HG02870 (cell line): ENCODE measurements around the gene WFDC1.

Source experiments
- ATAC-seq: cut with Tn5 transposase; IDR thresholded peaks from one replicate; pipeline ENCODE4 v1.9.1; 2021; ENCODE audit warnings: mild to moderate bottlenecking, moderate library complexity; ENCODE audit not compliant: unreplicated experiment

Gene WFDC1

DNA sequence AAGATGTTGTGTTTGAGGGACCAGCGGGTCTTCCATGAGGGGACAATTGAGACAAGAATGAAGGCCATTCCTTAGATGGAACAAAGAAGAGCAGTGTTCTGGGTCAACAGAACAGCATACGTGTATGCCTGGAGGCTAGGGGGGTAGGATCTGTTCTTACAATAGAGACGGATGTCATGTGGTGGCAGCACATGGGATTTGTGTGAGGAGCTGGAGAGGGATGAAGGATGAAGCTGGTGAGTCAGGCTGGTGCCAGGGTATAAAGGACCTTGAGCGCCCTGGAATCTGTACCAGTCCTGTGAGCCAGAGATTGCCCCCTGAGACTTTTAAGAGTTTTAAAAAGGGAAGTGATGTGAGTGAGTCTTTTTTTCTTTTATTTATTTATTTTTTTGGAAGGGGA, 22.8 kb upstream of the WFDC1 start:
- ATAC-seq: no peak

DNA sequence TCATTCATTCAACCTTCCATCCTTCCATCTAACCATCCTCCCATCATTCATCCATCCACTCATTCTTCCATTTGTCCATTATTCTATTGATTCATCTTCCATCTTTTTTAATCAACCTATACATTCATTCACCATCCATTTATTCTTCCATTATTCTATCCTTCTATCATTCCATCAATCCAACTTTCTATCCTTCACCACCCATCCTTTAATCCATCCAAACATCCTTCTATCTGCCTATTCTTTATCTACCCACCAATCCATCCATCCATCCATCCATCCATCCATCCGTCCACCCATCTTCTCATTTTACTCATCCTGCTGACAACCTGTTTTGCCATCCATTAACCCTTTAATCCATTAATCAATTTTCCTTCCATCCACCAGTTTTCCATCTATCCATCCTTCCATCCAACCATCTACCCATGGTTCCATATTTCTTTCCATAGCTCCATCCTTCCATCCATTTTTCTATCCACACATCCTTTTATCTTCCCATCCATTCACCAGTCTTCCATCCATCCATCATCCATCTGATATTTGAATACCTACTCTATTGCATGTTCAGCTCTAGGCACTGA, 21.8 kb upstream of the WFDC1 start:
- ATAC-seq: no peak

DNA sequence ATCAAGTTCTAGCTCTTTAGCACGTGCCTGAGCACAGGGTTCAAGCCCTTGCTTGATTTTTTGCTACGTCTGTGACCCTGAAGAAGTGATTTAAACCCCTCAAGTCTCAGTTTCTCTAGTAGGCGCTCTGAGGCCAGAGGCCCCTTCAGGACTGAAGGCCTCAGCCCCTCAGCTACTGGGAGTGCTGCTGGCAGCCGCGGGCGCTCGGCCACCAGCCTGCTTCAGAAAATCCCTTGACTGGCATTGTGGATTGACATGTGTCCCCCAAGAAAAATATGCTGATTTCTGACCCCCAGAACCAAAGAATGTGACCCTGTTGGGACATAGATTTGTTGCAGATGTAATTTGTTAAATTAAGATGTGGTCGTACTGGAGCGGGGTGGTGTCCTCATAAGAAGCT, 20.2 kb upstream of the WFDC1 start:
- no peak for ATAC-seq

DNA sequence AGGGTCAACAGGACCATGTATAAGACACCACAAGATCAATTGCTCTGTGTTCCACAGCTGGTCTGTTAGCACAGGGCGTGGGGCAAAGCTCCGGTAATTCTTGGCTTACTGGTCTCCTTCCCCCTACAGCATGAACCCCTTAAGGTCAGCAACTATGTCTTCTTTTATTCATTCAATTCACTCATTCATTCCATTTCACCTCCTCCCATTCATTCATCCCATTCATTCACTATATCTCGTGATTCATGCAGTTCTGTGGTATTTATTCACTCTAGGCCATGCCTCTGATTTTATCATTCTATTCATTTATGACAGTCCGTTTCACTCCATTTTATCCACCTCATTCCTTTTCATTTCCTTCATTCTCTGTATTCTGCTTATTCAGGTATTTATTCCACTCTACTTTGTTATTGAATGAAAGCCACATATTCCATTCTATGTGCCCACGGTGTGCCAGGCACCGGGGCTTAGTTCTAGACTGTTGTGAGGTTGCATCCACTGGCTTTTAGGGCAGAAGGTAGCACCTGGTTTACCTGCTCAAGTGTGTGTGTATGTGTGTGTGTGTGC, 19.0 kb upstream of the WFDC1 start:
- no peak for ATAC-seq

DNA sequence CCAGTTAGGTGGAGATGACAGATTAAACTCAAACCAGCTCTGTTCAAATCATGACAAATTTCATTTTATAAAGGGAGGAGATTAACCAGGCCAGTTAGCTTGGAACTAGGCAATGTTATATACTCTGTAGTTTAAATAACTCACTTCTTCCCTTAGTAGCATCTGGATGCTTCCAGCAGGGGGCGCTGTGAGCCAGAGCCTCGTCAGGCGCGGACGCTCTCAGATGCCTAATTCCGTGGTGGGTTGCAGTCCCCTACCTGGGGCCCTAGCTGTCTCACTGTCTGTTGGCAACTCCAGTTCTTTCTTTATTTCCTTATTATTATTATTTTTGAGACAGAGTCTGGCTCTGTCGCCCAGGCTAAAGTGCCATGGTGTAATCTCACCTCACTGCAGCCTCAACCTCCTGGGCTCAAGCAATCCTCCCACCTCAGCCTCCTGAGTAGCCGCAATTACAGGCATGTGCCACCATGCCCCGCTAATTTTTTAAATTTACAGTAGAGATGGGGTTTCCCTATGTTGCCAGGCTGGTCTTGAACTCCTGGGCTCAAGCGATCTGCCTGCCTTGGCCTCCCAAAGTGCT, 17.3 kb upstream of the WFDC1 start:
- no peak for ATAC-seq

DNA sequence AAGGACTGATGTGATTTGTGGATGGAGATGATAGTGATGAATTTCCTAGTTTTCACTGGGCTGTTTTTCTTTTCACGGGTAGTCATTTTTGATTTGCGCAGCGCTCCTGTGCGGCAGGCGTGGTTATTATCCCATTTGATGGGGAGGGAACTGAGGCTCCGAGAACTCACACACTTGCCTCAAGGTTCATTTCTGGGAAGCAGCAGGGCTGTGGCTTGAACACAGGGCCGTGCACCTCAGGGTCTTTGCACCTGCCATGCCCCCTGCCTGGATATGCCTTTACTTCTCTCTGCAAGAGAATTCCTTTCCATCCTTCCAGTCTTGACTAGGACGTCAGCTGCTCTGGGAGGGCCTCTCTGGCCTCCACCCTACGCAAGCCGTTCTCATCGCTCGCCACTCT, 16.3 kb upstream of the WFDC1 start:
- ATAC-seq: no peak

DNA sequence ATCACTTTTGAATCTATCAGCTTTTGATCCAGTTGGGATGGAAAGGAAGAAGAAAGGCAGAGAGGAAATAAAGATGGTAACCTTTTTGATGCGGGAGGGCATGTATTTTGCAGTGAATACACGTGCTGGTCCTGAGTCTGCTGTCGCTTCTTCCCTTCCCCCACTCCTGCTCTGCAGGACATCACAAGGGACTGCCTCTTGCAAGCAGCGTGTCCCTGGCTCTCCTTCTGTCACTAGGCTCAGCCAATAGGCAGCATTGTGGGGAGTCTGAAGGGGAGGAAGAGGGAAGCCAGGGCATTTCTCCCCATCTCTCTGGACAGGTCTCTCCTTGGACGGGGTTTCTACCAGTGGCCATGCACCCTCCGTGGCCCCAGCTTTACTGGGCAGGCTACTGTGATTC, 15.7 kb upstream of the WFDC1 start:
- no peak for ATAC-seq

DNA sequence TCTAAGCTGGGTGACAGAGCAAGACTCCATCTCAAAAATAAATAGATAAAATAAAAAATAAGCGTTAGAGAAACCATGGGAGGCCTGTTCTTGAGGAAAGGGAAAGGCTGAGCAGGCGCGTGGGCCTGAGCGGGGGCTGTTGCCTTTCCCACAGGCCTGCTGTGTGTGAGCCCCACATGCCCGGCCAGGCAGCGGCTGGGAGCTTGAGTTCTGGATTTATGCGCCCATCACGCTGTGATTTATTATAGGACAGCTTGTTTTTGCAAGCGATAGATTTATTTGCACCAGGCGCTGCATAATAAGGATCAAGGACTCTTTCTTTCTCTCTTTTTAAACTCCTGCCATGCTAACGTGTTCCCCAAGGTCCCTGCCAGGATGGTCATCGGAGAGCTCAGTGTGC, 14.8 kb upstream of the WFDC1 start:
- ATAC-seq: no peak

DNA sequence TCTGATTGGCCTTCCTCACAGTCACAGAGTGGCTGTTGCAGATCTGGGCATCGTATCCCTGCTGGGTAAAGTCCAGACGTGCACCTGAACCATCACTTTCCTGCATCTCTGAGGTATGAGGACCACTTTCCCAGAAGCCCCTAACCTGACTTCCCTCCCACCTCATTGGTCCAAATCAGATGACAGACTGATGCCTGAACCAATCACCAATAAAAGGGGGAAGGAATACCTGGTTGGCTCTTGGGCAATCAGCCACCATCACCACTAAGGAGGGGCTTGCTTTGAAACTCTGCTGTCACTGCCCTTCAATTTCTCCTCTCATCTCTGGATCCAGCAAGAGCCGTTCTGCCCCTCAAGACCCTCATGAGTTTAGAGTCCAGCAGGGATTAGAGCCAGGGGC, 13.6 kb upstream of the WFDC1 start:
- ATAC-seq: no peak

DNA sequence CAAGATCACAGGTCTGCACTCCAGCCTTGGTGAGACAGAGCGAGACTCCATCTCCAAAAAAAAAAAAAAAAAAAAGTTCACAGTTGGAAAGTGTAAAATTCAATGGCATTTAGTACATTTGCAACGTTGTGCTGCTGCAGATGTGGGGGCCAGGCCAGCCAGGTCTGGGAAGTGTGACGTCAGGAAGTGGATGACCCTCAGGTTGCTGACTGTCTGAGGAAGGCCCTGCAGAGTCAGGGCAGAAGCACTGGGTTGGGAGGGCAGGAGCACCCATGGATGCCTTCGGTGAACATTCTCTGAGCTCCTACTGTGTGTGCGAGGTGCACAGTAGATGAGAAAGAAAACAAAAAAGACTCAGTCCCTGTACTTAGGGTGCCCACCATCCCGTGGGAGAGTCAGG, 12.1 kb upstream of the WFDC1 start:
- no peak for ATAC-seq

DNA sequence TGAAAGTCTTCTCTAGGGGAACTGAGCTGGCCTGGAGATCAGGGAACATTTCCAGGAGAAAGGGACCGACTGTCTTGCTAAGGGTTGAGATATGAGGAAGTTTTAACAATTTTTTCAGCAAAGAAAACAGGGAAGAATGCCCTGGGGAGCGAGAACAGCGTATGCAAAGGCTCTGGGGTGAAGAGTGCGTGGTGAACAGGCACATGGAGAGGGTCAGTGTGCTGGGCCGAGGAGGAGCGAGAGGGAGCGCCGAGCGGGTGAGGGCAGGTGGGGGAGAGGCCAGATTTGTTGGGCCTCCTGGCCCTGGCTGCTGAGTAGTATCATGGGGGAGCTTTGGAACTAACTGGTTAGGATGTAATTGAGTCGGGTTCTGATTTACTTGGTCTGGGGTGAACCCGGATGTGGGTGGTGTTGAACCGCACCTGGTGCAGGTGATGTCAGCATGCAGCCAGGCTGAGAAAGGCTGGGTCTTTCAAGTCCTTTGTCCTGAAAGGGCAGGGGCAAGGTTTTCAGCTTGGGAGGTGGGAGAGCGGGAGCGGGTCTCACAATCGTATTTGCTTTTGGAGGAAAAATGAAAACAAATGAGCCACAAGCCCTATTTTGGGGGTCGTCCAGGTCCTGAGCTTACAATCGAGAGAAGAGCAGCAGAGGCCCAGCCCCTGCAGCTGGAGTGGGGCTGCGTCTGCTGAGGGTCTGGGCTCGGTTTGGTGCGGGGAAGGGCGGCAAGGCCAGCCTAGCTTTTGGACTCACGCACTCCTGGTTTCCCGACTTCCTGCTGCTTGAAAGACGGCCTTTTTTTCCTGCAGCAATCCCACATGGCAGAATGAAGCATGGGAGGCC, 11.1 kb upstream of the WFDC1 start:
- ATAC-seq: no peak

DNA sequence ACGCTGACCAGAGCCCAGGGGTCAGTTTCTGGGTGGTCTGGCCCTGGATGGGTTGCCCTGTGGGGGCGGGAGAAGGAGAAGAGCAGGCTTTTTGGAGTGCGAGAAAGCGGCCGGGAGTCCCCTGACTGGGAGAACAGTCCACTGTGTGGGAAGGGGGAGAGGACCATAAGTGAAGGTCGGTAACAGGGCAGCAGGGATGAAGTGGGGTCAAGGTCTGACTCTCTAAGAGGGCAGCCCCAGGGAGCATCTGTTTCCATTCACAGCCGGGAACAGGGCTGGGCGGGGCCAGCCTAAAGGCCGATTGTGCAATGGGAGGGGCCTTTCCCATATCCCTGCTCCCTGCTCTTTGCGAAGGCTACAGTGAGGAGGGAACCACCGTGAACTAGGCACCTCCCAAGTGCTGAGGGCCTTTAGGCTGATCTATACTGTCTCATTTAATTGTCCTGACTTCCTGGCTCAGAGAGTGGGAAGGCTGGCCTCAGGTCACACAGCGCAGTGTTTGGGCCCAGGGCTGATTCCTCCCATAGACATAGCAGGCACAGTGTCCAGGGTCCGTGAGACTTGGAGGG, 10.4 kb upstream of the WFDC1 start:
- no peak for ATAC-seq

DNA sequence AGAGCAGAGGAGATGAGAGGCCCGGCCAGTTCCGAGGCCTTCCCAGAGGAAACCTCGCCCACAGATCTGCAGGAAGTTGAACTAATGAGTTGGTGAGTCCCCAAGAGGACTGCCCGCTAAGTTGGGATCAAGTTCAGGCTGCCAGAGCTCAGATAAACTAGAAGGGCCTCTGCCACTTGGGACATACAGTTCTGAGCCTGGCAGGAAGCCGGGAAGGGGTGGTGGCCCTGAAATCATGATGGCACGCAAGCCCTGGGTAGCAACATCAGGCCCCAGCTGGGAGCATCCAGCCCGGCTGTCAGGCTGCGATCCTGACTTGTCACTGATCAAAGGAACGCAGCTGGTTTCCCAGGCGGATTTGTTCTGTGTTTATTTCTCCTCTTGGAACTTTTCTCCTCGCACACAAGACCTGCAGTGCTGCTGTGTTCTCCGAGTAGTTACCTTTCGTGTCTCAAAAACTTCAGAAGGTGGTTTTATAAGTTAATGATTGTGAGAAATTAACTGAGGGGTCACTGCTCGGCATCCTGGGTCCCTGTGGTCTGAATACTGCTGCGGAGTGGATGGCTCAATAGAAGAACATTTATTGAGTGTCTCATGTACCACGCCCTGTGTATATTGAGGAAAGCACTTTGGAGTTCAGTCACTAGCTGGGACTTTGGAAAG, 8.0 kb upstream of the WFDC1 start:
- no peak for ATAC-seq

DNA sequence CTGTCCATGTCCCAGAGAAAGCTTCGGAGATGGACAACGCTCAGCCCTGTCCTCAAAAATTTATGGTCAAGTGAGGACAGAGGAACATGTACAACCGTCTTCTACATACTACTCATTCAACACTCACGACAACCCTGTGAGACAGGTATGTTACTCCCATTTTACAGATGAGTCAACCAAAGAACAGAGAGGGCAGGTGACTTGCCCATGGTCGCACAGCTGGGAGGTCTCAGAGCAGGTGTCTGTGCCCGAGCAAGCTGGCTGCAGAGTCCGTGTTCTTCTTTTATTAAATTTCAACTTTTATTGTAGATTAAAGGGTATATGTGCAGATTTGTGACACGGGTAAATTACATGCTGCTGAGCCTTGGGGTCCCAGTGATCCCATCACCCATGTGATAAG, 5.8 kb upstream of the WFDC1 start:
- ATAC-seq: no peak

DNA sequence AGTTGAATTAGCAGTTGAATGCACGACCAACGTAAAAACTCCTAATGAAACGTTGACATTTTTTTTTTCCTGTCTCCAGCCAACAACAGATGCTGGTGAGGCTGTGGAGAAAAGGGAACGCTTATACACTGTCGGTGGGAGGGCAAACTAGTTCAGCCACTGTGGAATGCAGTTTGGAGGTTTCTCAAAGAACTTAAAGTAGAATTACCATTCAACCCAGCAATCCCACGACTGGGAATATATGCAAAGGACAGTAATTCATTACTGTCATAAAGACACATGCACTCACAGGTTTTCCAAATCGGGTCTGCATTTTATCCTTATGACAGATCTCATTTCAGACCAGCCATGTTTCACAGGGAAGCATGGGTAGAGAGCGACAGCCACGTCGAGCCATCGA, 3.5 kb upstream of the WFDC1 start:
- ATAC-seq: no peak

DNA sequence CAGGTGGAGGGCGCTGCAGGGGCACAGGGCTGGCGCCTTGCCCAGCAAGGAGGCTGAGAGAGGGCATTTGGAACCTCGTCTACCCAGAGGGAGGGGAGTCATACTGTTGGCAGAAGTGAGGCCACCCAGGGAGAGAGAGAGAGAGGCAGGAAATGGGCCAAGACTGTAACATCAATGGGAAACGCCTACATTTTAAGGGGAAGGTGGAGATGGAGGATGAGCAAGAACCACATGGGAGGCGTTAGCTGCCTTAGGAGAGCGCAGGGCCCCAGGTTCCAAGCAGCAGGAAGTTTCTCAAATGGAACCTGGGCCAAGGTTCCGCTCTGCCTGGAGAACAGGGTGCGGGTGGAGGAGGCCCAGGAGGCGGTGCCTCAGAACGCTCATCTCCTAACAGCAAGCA, 2.7 kb upstream of the WFDC1 start:
- no peak for ATAC-seq

DNA sequence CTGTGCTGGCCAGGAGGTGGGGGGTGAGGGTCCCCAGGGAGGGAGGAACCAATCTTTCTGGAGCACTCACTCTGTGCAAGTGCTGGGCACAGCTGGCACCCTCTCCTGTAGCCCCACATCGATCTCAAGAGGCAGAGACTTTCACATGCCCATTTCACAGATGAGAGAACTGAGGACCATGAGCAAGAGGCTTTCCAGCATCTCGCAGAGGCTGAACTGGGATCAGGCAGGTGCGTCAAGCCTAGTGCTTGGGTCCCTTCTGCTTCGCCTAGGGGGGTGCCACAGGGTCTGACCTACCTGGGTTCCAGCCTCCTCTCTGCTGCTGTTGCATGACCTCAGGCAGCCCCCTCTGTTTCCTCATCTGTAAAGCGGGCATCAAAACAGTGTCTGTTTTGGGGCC, 1.3 kb upstream of the WFDC1 start:
- ATAC-seq: no peak

DNA sequence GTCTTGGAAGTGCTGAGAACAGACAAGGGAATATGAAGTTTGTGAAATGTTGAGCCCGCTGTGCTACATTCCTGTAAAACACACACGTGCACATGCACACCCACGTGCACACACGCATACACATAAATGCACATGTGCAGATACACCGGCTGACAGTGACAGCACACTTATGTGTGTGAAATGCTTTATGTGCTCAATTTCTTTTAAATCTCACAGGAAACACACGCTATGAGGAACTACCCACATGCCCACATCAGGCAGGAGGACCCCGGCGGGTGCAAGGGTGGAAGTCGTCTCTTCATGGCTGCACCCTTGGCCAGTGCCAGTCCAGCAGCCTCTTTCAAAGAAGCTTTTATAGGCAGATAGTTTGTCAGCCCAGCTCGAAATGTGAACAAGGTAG, 561 bp upstream of the WFDC1 start:
- ATAC-seq: no peak

DNA sequence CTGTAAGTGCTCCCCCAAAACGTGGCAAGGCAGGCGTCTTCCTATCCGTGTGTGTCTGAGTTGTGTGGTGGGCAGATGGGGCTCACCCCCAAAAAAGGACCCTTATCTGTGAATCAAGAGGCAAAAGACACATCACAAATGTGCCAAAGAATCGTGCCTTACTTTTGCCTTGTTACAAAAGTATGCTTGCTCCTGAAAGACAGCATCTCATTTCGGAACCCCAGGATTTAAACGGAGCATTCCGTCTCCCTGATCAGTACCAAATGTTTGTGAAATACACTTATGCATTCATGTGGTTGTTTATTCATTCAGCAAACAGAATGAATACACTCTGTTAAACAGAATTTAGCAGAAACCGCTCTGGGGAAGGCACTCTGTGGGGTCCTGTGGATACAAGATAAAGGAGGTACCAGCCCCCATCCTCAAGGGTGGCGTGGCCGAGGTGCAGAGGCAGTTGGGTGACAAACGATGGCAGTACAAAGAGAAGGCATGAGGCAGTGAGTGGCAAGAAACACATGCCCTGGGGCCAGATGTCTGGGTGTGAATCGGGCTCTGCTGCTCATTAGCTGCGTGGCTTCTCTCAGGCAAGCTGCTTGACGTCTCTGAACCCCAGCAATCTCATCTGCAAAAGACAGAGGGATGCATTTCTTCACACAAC, 654 bp downstream of the WFDC1 start:
- no peak for ATAC-seq

DNA sequence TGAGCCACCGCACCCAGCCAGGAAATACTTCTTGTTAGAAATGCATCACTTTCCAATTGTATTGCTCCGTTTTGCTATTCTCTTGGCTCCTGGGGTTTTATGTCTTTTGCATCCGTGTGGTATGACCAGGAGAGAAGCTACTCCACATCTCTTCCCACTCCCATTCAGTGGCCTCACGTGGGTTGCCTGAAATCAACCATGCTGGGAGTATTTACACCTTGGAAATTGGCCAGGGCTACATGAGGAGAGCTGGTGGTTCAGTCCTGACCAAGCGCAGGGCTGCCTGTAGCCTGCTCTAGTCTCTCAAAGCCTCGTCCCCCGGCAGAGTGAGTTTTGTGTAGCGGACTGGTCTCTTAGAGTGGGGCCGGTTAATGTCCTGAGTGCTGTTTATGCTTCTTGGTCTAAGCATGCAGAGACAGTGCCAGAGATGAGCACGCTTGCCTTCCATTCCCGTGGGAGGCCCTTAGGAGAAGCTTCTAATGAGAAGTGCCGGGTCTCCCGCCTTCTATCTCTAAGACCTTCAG, 3.8 kb downstream of the WFDC1 start:
- ATAC-seq: no peak
